GM23248 (cell line): ENCODE results near the gene MPC1. TPM values are rescaled to one million over a fixed set of nuclear protein-coding genes. Genes with fewer than 3 reads are reported as not detected.

Experiments
- DNase-seq: peaks from one replicate; pipeline ENCODE4 v3.0.0-alpha.2; 2015
- H2AFZ ChIP-seq: fragments of 200-600 bp; sonication (generic); 2 replicates; pipeline ENCODE4 v1.6.1; 2016; ENCODE audit warnings: antibody characterized with exemption
- H3F3A ChIP-seq: fragments of 200-600 bp; sonication (generic); 2 replicates; pipeline ENCODE4 v1.6.1; 2016; ENCODE audit warnings: mild to moderate bottlenecking, antibody characterized with exemption, mixed run types; ENCODE audit not compliant: insufficient read depth
- H3K27ac ChIP-seq: fragments of 200-600 bp; sonication (generic); 2 replicates; pipeline ENCODE4 v1.5.1; 2016; ENCODE audit warnings: mild to moderate bottlenecking
- H3K27me3 ChIP-seq: fragments of 200-600 bp; sonication (generic); replicated peaks from 2 replicates; pipeline ENCODE4 v1.6.1; 2016; ENCODE audit warnings: mild to moderate bottlenecking; ENCODE audit not compliant: insufficient read depth
- H3K36me3 ChIP-seq: fragments of 200-600 bp; sonication (generic); 2 replicates; pipeline ENCODE4 v1.6.1; 2016; ENCODE audit warnings: low read depth, mild to moderate bottlenecking
- H3K4me1 ChIP-seq: fragments of 200-600 bp; sonication (generic); 2 replicates; pipeline ENCODE4 v1.6.1; 2016; ENCODE audit warnings: mild to moderate bottlenecking; ENCODE audit not compliant: insufficient read depth
- H3K4me2 ChIP-seq: fragments of 200-600 bp; sonication (generic); one replicate; pipeline ENCODE4 v1.6.1; 2016; ENCODE audit warnings: mild to moderate bottlenecking; ENCODE audit not compliant: unreplicated experiment
- H3K4me3 ChIP-seq: fragments of 200-600 bp; sonication (generic); 2 replicates; pipeline ENCODE4 v1.5.1; 2016; ENCODE audit warnings: mild to moderate bottlenecking
- H3K79me2 ChIP-seq: fragments of 200-600 bp; sonication (generic); 2 replicates; pipeline ENCODE4 v1.6.1; 2016; ENCODE audit warnings: mild to moderate bottlenecking; ENCODE audit not compliant: insufficient read depth
- H3K9ac ChIP-seq: fragments of 200-600 bp; sonication (generic); 2 replicates; pipeline ENCODE4 v1.6.1; 2016; ENCODE audit warnings: mild to moderate bottlenecking
- H3K9me2 ChIP-seq: fragments of 200-600 bp; sonication (generic); 2 replicates; pipeline ENCODE4 v1.6.1; 2016; ENCODE audit warnings: mixed run types, mild to moderate bottlenecking, moderate library complexity; ENCODE audit not compliant: insufficient read depth
- H3K9me3 ChIP-seq: fragments of 200-600 bp; sonication (generic); one replicate; pipeline ENCODE4 v1.6.1; 2017; ENCODE audit warnings: low read depth
- H4K20me1 ChIP-seq: fragments of 200-600 bp; sonication (generic); 2 replicates; pipeline ENCODE4 v1.6.0; 2016; ENCODE audit not compliant: insufficient read depth
- EZH2 ChIP-seq: fragments of 200-600 bp; sonication (generic); IDR thresholded peaks from 2 replicates; pipeline ENCODE4 v1.6.1; 2018; ENCODE audit warnings: antibody characterized with exemption, mild to moderate bottlenecking; ENCODE audit not compliant: insufficient read depth, poor library complexity, severe bottlenecking
- EZH2phosphoT487 ChIP-seq: fragments of 200-600 bp; sonication (generic); IDR thresholded peaks from 2 replicates; pipeline ENCODE4 v1.6.1; 2018; ENCODE audit warnings: antibody characterized with exemption, moderate library complexity, mild to moderate bottlenecking, low read depth; ENCODE audit not compliant: insufficient read depth
- WGBS, 2 experiments: methylation state at CpG; one replicate each; pipeline ENCODE4 v1.1.6; 2015 to 2017; ENCODE audit warnings: low lambda C conversion rate in 2 of 2, low coverage in 1 of 2; ENCODE audit errors: missing lambda C conversion rate in 2 of 2; 5-methylcytosine and 5-hydroxymethylcytosine counted together
- in situ Hi-C: fragments of 300-500 bp; cut with MboI; formaldehyde crosslinking; loops from 2 replicates; pipeline ENCODE4 v1.15.0; 2020
- polyA plus RNA-seq: library from polyadenylated mRNA; unstranded; fragments of >200 nt; fragmentation: Nextera tagmentation; extraction: Ambion mirVana; gene quantifications from 2 replicates; pipeline ENCODE4 v1.2.1, GENCODE V29; 2016
- total RNA-seq: library from RNA; depleted of rRNA; stranded (reverse); fragments of >200 nt; shearing (Covaris generic); gene quantifications from 2 replicates; pipeline ENCODE4 v1.2.3, GENCODE V29; 2014

Gene MPC1
- total and polyA plus RNA-seq, 2 experiments from 2014 or later, result 41.9 to 76.2 TPM

DNA sequence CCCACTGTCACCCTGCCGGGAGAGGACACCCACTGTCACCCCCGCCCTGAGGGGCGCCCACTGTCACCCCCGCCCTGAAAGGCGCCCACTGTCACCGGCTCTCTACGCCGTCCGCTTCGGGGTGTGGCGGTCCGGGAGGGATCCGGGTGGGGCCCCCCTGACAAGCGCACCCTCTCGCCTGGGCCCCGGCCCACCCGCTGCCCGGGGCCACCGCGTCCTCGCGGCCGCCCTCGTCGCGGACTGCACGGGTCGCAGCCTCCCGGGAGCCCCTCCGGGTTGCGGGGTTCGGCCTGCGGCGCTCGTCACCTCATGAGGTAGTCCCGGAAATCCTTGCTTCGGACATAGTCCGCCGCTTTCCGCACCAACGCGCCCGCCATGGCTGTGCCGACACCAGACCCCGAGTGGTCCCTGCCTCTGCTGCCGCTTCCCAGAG lies 224 bp downstream of the MPC1 start:
- H3K27me3 ChIP-seq, result no peaks in the 10 kb centered on the region
- H4K20me1 ChIP-seq, result no peaks in the 10 kb centered on the region
- H3K4me3 ChIP-seq, result peak overlapping the region; percentile 79
- no peaks in the 10 kb centered on the region for H3K9me2 ChIP-seq
- H3K27ac ChIP-seq, result no peak overlapping the region
- 0 out of 2 replicates have a peak, but pooled peaks cover 4% of the 10 kb centered on the region for H3K4me1 ChIP-seq
- H3K9me3 ChIP-seq, result no peaks in the 10 kb centered on the region
- in situ Hi-C loops, result no loop called here
- no peaks in the 10 kb centered on the region for H3K36me3 ChIP-seq
- peak overlapping the region; percentile 81 for H2AFZ ChIP-seq
- H3F3A ChIP-seq, result peaks cover 13% of the 10 kb centered on the region
- H3K9ac ChIP-seq, result peak overlapping the region; percentile 70
- DNase-seq, result no peak
- H3K79me2 ChIP-seq, result peaks cover 28% of the 10 kb centered on the region; the same call in 1 of the 2 replicates
- TF ChIP-seq EZH2, result no peak
- TF ChIP-seq EZH2phosphoT487, result no peak
- 3% methylated on average over 17 to 28 of the region's 46 CpGs for WGBS, 2 experiments
- H3K4me2 ChIP-seq, result peak overlapping the region; percentile 83

DNA sequence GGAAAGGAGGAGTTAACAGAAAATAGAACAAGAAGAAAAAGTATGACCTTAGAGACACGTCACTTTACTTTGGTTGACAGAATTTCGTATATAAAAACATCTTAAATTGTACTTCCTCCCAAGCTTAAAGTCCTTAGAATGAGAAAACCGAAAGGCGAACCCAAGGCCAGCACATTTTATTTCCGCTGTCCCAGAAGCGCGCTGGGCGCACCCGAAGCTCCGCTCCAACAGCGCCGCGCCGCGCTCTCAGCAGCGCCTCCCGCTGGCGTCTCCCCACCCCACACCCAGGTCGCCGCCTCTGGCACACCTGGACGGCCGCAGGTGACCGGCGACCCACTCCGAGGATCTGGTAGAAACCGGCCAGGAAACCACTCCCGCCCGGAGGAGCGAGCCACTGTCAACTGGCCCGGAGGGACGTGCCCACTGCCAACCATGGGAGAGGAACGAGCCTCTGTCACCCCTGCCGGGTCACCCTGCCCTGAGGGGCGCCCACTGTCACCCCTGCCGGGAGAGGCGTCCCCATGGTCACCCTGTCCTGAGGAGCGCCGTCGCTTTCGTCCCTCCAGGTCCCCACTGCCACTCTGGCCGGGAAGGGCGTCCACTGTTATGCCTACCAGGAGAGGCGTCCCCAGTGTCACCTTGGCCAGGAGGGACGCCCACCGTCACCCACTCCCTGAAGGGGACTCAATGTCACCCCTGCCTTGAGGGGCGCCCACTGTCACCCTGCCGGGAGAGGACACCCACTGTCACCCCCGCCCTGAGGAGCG lies 824 bp downstream of the MPC1 start:
- H3K9ac ChIP-seq, result peak overlapping the region; percentile 70
- H3K9me3 ChIP-seq, result no peaks in the 10 kb centered on the region
- H3K4me3 ChIP-seq, result peak overlapping the region; percentile 79
- peaks cover 13% of the 10 kb centered on the region for H3F3A ChIP-seq
- H3K4me2 ChIP-seq, result peak overlapping the region; percentile 83
- H4K20me1 ChIP-seq, result no peaks in the 10 kb centered on the region
- no peak overlapping the region for H3K27ac ChIP-seq
- H2AFZ ChIP-seq, result peak overlapping the region; percentile 81
- no peaks in the 10 kb centered on the region for H3K27me3 ChIP-seq
- H3K4me1 ChIP-seq, result 0 out of 2 replicates have a peak, but pooled peaks cover 4% of the 10 kb centered on the region
- in situ Hi-C loops, result no loop called here
- 2 to 3% methylated on average over 39 to 48 of the region's 49 CpGs for WGBS, 2 experiments
- H3K36me3 ChIP-seq, result no peaks in the 10 kb centered on the region
- TF ChIP-seq EZH2, result no peak
- H3K79me2 ChIP-seq, result peaks cover 28% of the 10 kb centered on the region; the same call in 1 of the 2 replicates
- peak; percentile 78 for DNase-seq
- no peaks in the 10 kb centered on the region for H3K9me2 ChIP-seq

DNA sequence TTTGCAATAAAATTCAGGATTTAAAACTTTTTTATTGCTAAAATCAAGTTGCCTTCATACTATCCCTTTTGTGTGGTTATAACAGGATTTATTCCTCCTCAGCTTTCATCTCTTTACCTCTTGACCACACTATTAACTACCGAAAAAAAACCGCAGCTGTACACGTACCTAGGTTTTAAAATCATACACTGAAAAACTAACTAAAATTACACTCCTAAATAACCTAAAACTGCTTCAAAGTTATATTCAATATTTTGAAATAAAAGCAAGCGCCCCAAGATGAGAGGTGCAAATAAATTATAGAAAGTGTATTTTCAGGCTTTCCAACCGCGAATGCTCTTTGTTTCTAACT lies 1.4 kb downstream of the MPC1 start:
- no peak for DNase-seq
- peaks cover 13% of the 10 kb centered on the region for H3F3A ChIP-seq
- no peak overlapping the region for H3K27ac ChIP-seq
- peak overlapping the region; percentile 81 for H2AFZ ChIP-seq
- 0 out of 2 replicates have a peak, but pooled peaks cover 4% of the 10 kb centered on the region for H3K4me1 ChIP-seq
- H3K79me2 ChIP-seq, result peaks cover 28% of the 10 kb centered on the region; the same call in 1 of the 2 replicates
- TF ChIP-seq EZH2, result no peak
- TF ChIP-seq EZH2phosphoT487, result no peak
- H3K9ac ChIP-seq, result peak overlapping the region; percentile 70
- no peaks in the 10 kb centered on the region for H3K27me3 ChIP-seq
- H4K20me1 ChIP-seq, result no peaks in the 10 kb centered on the region
- no peaks in the 10 kb centered on the region for H3K9me3 ChIP-seq
- no peaks in the 10 kb centered on the region for H3K36me3 ChIP-seq
- in situ Hi-C loops, result no loop called here
- 41 to 44% methylated on average over 6 of the region's 6 CpGs for WGBS, 2 experiments
- H3K4me3 ChIP-seq, result peak overlapping the region; percentile 79
- no peaks in the 10 kb centered on the region for H3K9me2 ChIP-seq
- peak overlapping the region; percentile 83 for H3K4me2 ChIP-seq

DNA sequence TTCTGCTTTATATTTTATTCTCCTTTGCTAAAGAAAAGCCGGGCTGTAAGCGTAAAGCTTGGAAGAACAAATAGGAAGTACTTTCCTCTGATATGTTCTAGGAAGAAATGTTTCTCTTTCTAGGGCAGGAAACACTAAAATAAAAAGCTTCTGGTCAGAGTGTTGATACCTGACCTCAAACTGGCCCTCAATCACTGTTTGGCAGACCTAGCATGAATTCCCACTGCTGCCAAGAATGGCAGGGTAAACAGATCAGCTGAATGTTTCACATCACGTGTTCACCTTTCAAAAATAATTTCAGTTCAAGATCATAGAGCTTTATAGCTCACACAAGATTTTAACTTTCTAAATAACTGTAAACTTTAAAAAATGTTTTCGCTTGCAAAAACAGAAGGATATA lies 2.9 kb downstream of the MPC1 start:
- Histone ChIP-seq H3K9ac (no peak overlapping the region), H3F3A (peaks cover 13% of the 10 kb centered on the region), H3K27ac (no peak overlapping the region), H3K4me2 (no peak overlapping the region), H3K4me3 (no peak overlapping the region), H3K9me3 (no peaks in the 10 kb centered on the region), H4K20me1 (no peaks in the 10 kb centered on the region), H3K27me3 (no peaks in the 10 kb centered on the region), H3K79me2 (peaks cover 28% of the 10 kb centered on the region; the same call in 1 of the 2 replicates), H3K4me1 (0 out of 2 replicates have a peak, but pooled peaks cover 4% of the 10 kb centered on the region), H2AFZ (no peak overlapping the region), H3K9me2 (no peaks in the 10 kb centered on the region), H3K36me3 (no peaks in the 10 kb centered on the region)
- TF ChIP-seq EZH2 (no peak), EZH2phosphoT487 (no peak)
- DNase-seq, result no peak
- in situ Hi-C loops, result no loop called here
- WGBS, 2 experiments, result 84 to 91% methylated on average over 4 of the region's 4 CpGs
